HFF-Myc (cell line): Measurements from ENCODE around the gene CACNA1A.
"Not testable (repeated sequence)": the region's sequence is repeated elsewhere in the genome, so short reads cannot be mapped to it uniquely, and the experiment has no call there.

ENCODE experiments used
- DNase-seq: peaks from one replicate; pipeline ENCODE4 v3.0.0-alpha.2; 2011; ENCODE audit warnings: low read depth; ENCODE audit errors: extremely low read depth
- H3K4me3 ChIP-seq: replicated peaks from 2 replicates; pipeline ENCODE4 v1.5.1; 2011; ENCODE audit warnings: low read depth, mild to moderate bottlenecking, control low read depth, low read length
- TF ChIP-seq, protein P1 (sequence below): IDR thresholded peaks from 2 replicates; pipeline ENCODE4 v1.5.1; 2012; ENCODE audit warnings: mild to moderate bottlenecking, low read depth, low read length, control low read depth; ENCODE audit errors: missing control alignments

The CACNA1A gene

DNA sequence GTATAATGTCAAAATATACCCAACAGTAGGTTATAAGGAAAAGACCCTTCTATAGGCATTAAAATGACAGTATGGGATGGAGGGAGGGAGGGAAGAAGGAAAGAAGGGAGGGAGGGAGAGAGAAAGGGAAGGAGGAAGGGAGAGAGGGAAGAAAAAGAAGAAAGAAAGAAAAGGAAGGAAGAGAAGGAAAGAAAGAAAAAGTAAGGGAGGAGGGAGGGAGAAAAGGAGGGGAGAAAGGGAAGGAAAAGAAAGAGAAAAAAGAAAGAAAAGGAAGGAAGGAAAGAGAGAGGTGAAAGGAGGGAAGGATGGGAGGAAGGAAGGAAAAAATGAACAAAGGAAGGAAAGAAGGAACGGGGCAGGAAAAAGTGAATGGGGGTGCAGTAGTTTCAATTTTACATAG lies 35.3 kb upstream of the CACNA1A start:
- TF ChIP-seq, protein P1, sequence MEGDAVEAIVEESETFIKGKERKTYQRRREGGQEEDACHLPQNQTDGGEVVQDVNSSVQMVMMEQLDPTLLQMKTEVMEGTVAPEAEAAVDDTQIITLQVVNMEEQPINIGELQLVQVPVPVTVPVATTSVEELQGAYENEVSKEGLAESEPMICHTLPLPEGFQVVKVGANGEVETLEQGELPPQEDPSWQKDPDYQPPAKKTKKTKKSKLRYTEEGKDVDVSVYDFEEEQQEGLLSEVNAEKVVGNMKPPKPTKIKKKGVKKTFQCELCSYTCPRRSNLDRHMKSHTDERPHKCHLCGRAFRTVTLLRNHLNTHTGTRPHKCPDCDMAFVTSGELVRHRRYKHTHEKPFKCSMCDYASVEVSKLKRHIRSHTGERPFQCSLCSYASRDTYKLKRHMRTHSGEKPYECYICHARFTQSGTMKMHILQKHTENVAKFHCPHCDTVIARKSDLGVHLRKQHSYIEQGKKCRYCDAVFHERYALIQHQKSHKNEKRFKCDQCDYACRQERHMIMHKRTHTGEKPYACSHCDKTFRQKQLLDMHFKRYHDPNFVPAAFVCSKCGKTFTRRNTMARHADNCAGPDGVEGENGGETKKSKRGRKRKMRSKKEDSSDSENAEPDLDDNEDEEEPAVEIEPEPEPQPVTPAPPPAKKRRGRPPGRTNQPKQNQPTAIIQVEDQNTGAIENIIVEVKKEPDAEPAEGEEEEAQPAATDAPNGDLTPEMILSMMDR = no peak
- H3K4me3 ChIP-seq = no peak overlapping the region
- no peak for DNase-seq

DNA sequence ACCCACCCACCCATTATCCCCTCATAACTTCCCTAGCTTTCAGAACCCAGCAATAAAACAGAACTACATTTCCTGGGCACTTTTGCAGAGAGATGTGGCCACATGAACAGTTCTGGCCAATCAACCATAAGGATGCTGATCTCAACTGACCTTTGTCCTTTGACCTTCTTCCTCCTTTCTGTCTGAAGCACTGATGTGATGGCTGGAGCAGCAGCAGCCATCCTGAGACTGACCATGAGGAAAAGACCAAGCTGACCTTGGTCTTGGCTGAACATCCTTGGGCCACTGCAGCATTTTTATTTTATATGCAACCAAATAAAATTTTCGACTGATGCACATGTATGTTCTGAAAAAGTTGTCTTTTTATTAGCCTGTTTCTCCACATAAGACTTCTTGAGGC lies 33.1 kb upstream of the CACNA1A start:
- DNase-seq = no peak
- TF ChIP-seq, protein P1 = no peak
- no peak overlapping the region for H3K4me3 ChIP-seq

DNA sequence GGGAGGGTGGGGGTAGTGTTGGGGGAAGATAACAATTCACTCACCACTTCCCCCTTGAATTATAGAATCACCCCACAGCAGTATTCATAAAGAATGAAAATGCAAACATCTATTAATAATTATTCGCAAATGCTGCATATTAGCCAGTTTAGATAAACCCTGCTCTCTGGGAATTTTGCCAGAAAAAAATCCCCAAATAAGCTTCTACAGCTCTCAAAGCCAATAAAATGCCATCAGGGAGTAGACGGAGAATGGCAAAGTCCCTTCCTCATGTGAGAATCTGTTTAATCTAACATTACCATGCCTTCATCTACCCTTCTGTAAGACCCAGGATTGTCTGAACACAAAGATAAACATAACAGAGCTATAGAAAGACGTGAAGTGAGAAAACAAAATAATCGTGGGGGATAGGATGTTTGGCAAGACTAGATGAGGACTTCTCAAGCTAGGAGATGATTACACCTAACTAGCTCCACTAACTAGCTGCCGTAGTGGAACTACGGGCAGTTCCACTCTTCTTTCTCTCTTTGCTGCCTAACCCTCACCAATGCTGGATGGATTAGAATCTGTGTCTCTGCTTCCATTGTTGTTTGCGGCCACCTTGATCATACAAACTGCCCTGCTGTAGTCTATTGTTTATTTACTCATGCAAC lies 32.4 kb upstream of the CACNA1A start:
- TF ChIP-seq, protein P1 = no peak
- no peak overlapping the region for H3K4me3 ChIP-seq
- DNase-seq = no peak

DNA sequence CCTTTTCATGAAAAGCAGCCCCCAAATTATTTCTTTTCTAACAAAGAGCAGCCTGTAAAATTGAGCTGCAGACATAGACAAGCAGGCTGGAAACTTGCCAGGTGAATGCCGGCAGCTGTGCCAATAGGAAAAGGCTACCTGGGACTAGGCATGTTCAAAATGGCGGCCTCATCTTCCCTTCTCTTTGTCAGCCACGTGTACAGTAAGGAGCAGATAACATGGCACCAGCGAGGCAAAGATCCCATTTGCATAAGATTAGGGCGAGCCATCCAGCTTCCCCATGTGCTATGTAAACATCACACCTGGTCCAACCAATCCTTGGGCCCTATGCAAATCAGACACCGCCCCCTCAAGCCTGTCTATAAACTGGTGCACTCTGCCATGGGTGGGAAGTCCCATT lies 31.2 kb upstream of the CACNA1A start:
- no peak overlapping the region for H3K4me3 ChIP-seq
- TF ChIP-seq, protein P1 = no peak
- no peak for DNase-seq

GRCh38 chr19:13530720-13531119 lies 24.4 kb upstream of the CACNA1A start:
- TF ChIP-seq, protein P1 = no peak
- no peak overlapping the region for H3K4me3 ChIP-seq
- no peak for DNase-seq

- DNase-seq, H3K4me3 ChIP-seq: not testable (repeated sequence)
These were observed 23.4 kb upstream of the CACNA1A start for GRCh38 chr19:13529721-13530120.

DNA sequence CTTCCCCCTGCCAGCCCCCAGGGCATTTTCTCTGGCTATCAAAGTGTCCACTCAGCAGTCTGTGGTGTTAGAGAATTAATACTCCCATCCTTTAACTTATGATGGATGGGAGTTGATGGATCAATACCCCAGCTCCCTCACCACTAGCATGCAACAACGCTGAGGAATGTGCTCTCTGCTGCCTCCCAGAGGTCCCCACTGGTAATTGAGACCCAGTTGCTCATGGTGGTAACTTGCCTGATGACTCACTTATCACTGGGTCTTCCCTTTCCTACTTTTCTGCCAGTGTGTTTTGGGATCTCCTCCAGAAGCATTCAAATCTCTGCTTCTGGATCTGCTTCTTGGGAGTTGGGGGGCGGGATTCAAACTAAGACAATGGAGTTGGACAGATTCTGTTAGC lies 20.3 kb upstream of the CACNA1A start:
- TF ChIP-seq, protein P1 = peak; percentile 49
- peak; percentile 15 for DNase-seq
- no peak overlapping the region for H3K4me3 ChIP-seq
